Measurements from ENCODE around the gene AIPL1. TPM values are rescaled to one million over a fixed set of nuclear protein-coding genes. Genes with fewer than 3 reads are reported as not detected.

The AIPL1 gene
- total and polyA plus RNA-seq, 2 donors (not counting 3 experiments of a cell fraction or from before 2014, with no cell fraction given) = not detected

DNA sequence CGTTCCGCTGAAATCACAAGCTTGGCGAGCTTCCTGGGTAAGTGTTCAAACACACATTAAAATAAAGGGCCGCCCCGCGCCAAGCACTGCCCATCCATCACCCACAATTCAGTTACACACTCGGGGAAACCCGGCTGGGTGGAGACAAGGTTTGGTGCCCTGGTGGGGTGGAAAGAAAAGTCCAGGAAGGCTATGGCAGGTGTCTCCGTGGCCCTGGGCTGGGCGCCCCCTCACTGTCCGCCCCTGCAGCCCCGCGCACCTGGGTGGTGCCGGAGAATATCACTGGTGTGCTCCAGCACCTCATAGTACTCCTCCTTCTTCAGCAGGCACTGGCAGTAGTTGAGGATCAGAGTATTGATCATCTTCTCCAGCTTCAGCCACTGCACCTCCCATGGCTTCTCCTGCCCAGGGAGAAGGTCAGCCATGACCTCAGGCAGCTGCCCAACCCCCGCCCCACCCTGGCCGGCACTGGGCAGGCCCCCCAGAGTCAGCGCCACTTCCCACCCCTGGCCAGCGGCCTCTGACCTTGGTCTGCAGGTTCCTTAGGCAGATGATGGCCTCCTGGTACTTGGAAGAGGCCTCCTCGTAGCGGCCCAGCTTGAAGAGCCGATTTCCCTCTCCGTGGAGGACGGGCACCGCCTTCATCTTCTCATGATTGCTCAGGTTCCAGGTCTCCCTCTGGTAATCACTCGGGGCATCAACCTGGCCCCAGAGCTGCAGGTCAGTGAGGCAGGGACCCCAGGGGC is 8.4 kb downstream of the AIPL1 start:
- Histone ChIP-seq H3K27me3 (ENCODE audit: control insufficient read depth in 2 of 2, insufficient read depth in 2 of 2, low read length in 2 of 2) (no peaks in the 10 kb centered on the region), H2AFZ (ENCODE audit: low read depth, low read length) (no peak overlapping the region), H3K79me2 (ENCODE audit: control insufficient read depth, insufficient read depth, low read length) (no peaks in the 10 kb centered on the region), H3K9me3 (replicated peaks; ENCODE audit: control insufficient read depth, insufficient read depth, low read length) (no peaks in the 10 kb centered on the region), H3K4me2 (ENCODE audit: insufficient read depth, low read length) (no peak overlapping the region), H4K20me1 (replicated peaks; ENCODE audit: control insufficient read depth, extremely low read depth, insufficient read depth, low read length) (no peaks in the 10 kb centered on the region), H3K9me1 (replicated peaks; ENCODE audit: control insufficient read depth, extremely low read depth, insufficient read depth, low read length) (no peaks in the 10 kb centered on the region), H3K4me1 (ENCODE audit: control insufficient read depth, extremely low read depth, insufficient read depth, low read length) (no peaks in the 10 kb centered on the region), H3K27ac (ENCODE audit: insufficient read depth, low read depth, low read length) (no peak overlapping the region), H3K9ac (replicated peaks; ENCODE audit: extremely low read depth, insufficient read depth, low read length) (no peak overlapping the region), H3K4me3 (replicated peaks in 1 of 3; ENCODE audit: insufficient read depth in 1 of 3, low read depth in 1 of 3, low read length in 3 of 3) (no peak overlapping the region), H3K36me3 (ENCODE audit: control insufficient read depth in 2 of 2, extremely low read depth in 1 of 2, insufficient read depth in 2 of 2, low read length in 2 of 2) (no peaks in the 10 kb centered on the region)
- DNase-seq (ENCODE audit: low read depth, low spot score) (no peak), FAIRE-seq (no peak)
- POLR2A ChIA-PET = no interaction called here
- intact Hi-C loops (cut with micrococcal nuclease) (no loop called here), dilution Hi-C loops (cut with MboI; ENCODE audit: extremely low pct_ligation_motif_present, low sequenced_read_pairs) (no loop called here)
- TF ChIP-seq, protein P1, sequence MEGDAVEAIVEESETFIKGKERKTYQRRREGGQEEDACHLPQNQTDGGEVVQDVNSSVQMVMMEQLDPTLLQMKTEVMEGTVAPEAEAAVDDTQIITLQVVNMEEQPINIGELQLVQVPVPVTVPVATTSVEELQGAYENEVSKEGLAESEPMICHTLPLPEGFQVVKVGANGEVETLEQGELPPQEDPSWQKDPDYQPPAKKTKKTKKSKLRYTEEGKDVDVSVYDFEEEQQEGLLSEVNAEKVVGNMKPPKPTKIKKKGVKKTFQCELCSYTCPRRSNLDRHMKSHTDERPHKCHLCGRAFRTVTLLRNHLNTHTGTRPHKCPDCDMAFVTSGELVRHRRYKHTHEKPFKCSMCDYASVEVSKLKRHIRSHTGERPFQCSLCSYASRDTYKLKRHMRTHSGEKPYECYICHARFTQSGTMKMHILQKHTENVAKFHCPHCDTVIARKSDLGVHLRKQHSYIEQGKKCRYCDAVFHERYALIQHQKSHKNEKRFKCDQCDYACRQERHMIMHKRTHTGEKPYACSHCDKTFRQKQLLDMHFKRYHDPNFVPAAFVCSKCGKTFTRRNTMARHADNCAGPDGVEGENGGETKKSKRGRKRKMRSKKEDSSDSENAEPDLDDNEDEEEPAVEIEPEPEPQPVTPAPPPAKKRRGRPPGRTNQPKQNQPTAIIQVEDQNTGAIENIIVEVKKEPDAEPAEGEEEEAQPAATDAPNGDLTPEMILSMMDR (IDR thresholded peaks at IDR 0.05; ENCODE audit: extremely low read depth in 1 of 2, insufficient read depth in 1 of 2, low read depth in 1 of 2, low read length in 2 of 2) = no peak
- TF ChIP-seq GATA2 (IDR thresholded peaks at IDR 0.05; ENCODE audit: insufficient read depth, insufficient read length, low read depth, low read length) = no peak
- TF ChIP-seq FOS (IDR thresholded peaks at IDR 0.05; ENCODE audit: borderline replicate concordance, insufficient read depth, low read length) = no peak
- TF ChIP-seq POLR2AphosphoS5 (IDR thresholded peaks at IDR 0.05; ENCODE audit: insufficient read depth, low read depth, low read length) = no peak
- TF ChIP-seq POLR2A (IDR thresholded peaks at IDR 0.05; ENCODE audit: low read depth, low read length) = no peak
- TF ChIP-seq EZH2 (IDR thresholded peaks at IDR 0.05; ENCODE audit: borderline replicate concordance, low read depth, low read length, severe bottlenecking) = no peak
- TF ChIP-seq, protein P2, sequence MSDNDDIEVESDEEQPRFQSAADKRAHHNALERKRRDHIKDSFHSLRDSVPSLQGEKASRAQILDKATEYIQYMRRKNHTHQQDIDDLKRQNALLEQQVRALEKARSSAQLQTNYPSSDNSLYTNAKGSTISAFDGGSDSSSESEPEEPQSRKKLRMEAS (IDR thresholded peaks at IDR 0.05; ENCODE audit: insufficient read depth, insufficient read length) = no peak
- no peak for TF ChIP-seq MYC (IDR thresholded peaks at IDR 0.05; ENCODE audit: low read depth, low read length)
- TF ChIP-seq JUN (IDR thresholded peaks at IDR 0.05; ENCODE audit: borderline replicate concordance, insufficient read depth, insufficient read length, low read depth) = no peak
- no TSS peak for BruUV-seq (replicated peaks)
- CTCF ChIA-PET = interaction anchor here (1.4 to 5.0 kb wide), 3 partner anchors 9 to 839 kb away, joined by 3 to 26 read pairs (median 19); partner anchors contain the start of gene AIPL1

Data from endothelial cell of umbilical vein (primary cell).